Fibroblast of lung (primary cell): ENCODE data around the gene FOXD4.
"Not testable (repeated sequence)": the region's sequence is repeated elsewhere in the genome, so short reads cannot be mapped to it uniquely, and the experiment has no call there.

Source experiments
- CTCF ChIP-seq, 2 donors: IDR thresholded peaks in 1 of 2; conservative IDR thresholded peaks in 1 of 2; 1 replicate in 1 of 2; 2 replicates in 1 of 2; pipeline ENCODE4 v1.5.1; 2011 to 2012; ENCODE audit warnings: low read length in 2 of 2, control low read depth in 1 of 2, inconsistent platforms in 1 of 2, low read depth in 1 of 2, mild to moderate bottlenecking in 1 of 2
- EZH2 ChIP-seq: IDR thresholded peaks from 2 replicates; pipeline ENCODE4 v1.5.1; 2012; ENCODE audit warnings: low read length, control low read depth, mild to moderate bottlenecking; ENCODE audit errors: missing control alignments

GRCh38 chr9:110672-111071 is 7.5 kb downstream of the FOXD4 start:
- not testable (repeated sequence) for TF ChIP-seq CTCF (conservative IDR thresholded peaks at IDR 0.05 in 1 of 2, IDR thresholded peaks at IDR 0.05 in 1 of 2; ENCODE audit: low read depth in 1 of 2, low read length in 2 of 2); EZH2
